Measurements from ENCODE around the gene PACSIN2.
"Not testable (repeated sequence)": the region's sequence is repeated elsewhere in the genome, so short reads cannot be mapped to it uniquely, and the experiment has no call there.

Gene PACSIN2

GRCh38 chr22:42951093-42951710 lies 63.7 kb downstream of the PACSIN2 start:
- in situ Hi-C loops (cut with MboI; ENCODE audit: low sequenced_read_pairs) = no loop called here

DNA sequence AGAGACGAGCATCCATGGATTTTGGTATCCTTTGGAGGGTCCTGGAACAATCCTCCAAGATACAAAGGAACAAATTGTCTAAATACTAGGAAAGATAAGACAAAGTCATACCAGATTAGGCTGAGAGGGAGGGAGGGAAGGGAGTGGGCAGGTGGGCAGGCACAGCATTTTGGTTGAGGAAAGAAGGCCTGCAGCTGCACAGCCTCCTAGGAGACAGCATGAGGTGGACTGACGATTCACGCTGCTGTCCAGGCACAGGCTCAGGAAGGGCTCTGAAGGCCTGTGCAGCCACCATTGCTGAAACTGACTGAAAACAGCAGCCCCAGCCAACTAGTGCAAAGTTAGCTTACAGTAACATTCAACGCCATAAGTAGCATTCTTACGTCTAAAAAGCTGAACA lies 64.7 kb downstream of the PACSIN2 start:
- in situ Hi-C loops (cut with MboI; ENCODE audit: low sequenced_read_pairs) = no loop called here

GRCh38 chr22:42949159-42949558 lies 65.8 kb downstream of the PACSIN2 start:
- in situ Hi-C loops (cut with MboI; ENCODE audit: low sequenced_read_pairs) = no loop called here

GRCh38 chr22:42948294-42948693 lies 66.7 kb downstream of the PACSIN2 start:
- in situ Hi-C loops (cut with MboI; ENCODE audit: low sequenced_read_pairs) = no loop called here

DNA sequence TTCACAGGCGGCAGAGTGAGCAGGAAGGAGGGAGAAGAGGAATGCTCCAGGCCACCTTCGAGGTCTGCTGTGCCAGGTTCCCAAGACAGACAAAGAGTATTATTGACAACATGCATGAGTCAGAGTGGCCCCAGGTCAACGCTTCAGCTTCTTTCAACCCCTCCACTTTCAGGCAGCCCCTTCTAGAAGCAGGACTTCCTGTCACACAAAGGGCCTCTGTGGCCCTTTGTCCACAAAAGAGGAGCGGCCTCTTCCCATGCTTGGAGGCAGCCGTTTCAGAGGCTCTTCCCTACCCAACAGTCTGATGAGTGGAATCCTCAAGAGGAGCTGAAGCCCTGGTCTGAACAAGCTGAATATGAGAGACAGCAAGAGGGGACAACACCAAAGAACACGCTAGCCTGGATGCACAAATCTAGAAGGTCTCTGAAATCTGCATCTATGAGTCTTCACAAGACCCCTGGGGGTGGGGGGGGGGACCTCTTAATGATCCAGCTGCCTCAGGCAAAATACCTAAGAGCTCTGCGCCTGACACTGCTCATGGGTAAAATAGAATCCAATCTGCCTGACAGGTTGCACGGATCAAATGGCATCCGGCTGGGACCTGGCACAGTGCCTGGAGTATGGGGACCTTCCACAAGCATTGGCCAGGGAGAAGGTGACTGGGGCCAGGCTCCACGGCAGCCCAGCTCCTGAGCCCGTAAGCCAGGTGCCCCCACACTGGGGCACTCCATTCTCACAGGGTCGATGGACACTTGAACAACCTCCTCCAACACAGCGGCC lies 67.5 kb downstream of the PACSIN2 start:
- in situ Hi-C loops (cut with MboI; ENCODE audit: low sequenced_read_pairs) = no loop called here

DNA sequence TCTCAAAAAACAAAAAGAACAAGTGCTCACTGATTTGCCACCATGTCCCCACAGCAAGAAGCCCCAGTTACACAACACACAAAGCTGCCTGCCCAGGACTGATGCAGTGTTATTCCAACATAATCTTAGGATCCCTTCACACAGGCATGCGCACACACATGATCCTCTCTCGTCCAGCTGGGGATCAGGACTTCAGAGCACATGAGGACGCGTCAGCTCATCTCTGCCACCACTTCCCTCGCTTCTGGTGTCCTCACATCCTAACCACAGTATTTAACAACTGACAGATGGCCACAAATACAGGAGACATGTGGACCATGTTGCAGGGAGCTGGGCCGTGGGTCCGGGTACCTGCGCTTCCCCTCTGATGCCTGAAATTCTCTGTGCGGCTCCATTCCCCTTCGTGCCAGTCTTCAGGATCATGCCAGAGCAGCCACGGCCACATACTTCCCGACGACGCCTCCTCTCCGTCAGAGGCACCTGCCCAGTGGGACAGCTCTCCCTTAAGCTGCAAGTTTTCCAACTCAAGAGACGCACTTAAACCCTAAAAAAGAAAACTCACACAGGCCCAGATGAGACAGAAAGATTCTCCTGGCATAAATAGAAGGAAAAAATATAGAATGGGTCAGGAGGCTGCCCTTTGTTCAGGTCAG lies 68.3 kb downstream of the PACSIN2 start:
- in situ Hi-C loops (cut with MboI; ENCODE audit: low sequenced_read_pairs) = no loop called here

- in situ Hi-C loops (cut with MboI; ENCODE audit: low sequenced_read_pairs) = no loop called here
Observed at GRCh38 chr22:42945736-42946135, 69.2 kb downstream of the PACSIN2 start.

- in situ Hi-C loops (cut with MboI; ENCODE audit: low sequenced_read_pairs) = no loop called here
Observed at GRCh38 chr22:42945027-42945426, 69.9 kb downstream of the PACSIN2 start.

DNA sequence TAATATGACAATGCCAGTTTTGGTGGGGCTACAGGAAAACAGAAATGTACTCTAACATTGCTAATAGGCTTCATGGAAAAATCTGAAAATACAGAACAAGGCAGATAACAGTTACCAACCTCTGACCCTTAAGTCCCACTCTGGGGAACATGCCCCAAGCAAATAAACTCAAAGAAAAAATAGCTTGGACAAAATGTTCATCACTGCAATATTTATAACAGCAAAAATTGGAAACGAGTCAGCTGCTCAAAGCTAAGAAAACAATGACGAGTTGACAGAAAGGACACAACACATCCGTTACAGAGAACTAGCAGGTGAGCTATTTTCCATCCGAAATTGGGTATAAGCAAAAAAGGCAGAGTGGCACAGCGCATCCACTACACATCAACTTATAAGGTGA lies 70.5 kb downstream of the PACSIN2 start:
- in situ Hi-C loops (cut with MboI; ENCODE audit: low sequenced_read_pairs) = no loop called here

DNA sequence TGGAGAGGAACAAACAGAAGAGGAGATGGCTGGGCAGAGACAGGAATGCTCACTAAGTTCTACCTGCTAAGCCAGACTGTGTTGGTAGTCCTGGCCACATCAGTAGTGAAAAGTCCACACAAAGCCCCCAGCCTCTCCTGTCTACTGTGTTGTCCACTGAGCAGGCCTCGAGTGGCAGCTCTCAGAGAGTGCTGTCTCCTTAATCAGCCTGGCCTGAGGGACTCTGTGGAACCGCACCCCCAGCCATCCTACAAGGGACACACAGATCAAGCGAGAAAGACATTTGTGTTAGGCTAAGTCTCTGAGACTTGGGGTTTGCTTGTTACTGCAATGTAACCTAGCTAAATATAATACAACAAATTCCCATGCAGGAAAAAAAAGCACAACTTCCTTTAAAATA lies 71.0 kb downstream of the PACSIN2 start:
- in situ Hi-C loops (cut with MboI; ENCODE audit: low sequenced_read_pairs) = no loop called here

DNA sequence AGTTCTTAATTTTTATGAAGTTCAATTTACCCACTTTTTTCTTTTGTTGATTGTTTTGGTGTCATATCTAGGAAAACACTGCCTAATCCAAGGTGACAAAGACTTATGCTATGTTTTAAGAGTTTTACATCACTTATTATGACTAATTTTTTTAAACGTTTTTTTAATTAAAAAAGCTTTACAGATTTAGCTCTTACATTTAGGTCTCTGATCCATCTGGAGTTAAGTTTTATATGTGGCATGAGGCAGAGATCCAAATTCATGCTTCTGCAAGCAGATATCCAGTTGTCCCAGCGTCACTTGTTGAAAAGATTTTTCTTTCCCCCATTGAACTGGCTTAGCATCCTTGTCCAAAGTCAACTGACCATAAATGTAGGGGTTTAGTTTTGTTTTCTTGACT lies 72.6 kb downstream of the PACSIN2 start:
- in situ Hi-C loops (cut with MboI; ENCODE audit: low sequenced_read_pairs) = no loop called here

DNA sequence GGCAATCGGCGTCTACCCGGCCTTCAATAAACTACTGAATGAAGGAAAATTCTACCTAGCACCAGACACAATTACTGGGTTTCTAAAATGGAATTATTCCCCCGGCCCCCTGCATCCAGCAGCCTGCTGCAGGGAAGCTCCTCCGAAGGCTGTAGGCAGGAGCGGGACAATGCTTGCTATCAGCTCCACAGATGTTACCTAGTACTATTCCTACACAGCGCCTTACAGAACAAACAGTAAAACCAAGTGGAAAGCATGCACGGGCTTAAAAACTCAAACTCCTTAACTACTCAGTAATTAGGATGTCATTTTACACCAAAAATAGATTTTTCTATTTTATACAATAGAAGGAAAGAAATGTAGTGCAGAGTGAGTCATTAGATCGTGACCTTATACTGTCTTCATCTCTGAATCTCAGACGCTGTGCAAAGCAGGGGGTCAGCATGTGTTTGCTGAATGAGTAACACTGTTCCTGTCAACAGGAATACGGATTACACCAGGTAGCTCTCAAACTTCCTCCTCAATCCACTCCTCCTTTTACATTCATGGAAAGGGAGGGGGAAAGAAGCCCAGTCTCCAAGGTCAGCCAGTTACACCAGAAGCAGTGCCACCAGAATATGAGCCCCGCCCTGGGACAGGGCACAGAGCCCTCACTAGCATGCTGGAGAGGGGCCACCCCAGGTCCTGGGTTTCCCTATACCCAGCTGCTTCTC lies 74.9 kb downstream of the PACSIN2 start:
- in situ Hi-C loops (cut with MboI; ENCODE audit: low sequenced_read_pairs) = no loop called here

DNA sequence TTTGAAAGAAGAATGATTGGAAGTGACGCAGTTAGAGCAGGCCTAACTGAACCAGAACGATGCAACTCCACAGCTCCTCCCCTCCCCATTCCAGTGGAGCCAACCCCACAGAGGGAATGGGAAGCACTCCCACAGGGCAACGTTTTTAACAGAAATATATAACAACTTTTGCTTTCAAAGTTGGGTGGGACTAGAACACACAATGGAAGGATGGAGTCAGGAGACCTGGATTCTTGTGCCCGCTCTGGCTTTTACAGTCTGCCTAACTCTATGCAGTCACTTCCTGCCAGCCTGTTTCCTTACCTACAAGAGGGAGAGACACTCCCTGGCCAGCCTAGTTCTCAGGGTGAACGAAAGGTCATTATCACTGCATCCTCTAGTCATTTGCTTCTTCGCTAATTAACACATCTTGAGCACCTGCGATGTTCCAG lies 75.5 kb downstream of the PACSIN2 start:
- in situ Hi-C loops (cut with MboI; ENCODE audit: low sequenced_read_pairs) = no loop called here

DNA sequence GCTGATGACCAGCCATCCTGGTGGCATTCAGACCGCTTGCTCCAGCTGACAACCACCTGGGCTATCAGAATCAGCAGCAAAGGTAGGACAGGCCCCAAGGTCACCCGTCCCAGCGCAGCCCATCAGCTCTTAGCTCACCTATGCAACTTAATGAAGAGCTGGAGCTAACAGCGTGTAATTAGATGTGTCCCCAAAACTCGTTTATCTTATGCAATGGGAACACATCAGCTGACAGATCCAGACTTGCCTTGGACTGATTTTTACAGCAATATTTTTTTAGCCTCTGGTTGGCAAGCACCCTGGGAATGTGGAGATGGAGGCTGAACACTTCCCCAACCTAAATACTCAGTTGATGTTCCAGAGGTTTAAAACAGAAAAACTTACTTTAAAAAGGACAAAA lies 76.0 kb downstream of the PACSIN2 start:
- in situ Hi-C loops (cut with MboI; ENCODE audit: low sequenced_read_pairs) = no loop called here

DNA sequence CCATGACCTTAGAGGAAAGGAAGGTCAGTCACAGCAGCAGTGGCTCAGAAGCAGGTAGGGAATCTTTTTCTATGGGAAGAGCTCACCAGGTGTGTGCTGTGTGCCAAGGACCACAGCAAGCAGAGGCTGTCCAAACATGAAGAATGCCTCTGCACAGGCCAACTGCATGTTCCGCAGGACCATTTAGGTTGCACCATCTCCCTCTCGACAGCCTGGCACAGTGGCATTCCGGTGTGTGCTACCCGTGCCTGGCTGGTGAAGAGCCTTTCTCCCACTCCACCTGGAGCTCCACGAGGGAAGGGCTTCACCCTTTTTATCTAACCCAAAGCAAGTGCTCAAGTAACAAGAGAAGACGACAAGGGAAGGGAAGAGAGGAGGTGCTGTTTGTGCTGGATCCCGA lies 76.5 kb downstream of the PACSIN2 start:
- in situ Hi-C loops (cut with MboI; ENCODE audit: low sequenced_read_pairs) = no loop called here

GRCh38 chr22:42937164-42937843 lies 77.6 kb downstream of the PACSIN2 start:
- in situ Hi-C loops (cut with MboI; ENCODE audit: low sequenced_read_pairs) = no loop called here

DNA sequence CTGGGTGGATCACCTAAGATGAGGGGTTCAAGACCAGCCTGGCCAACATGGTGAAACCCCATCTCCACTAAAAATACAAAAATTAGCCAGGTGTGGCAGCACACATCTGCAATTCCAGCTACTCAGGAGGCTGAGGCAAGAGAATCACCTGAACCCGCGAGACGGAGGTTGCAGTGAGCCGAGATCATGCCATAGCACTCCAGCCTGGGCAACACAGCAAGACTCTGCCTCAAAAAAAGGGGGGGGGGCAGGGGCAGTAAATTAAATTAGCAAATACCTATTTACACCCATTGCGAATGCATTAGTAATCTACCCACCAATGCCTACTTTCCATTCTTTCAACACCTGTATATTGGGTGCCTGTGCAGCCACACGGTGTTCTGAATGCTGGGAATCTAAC lies 78.3 kb downstream of the PACSIN2 start:
- in situ Hi-C loops (cut with MboI; ENCODE audit: low sequenced_read_pairs) = not testable (repeated sequence)

DNA sequence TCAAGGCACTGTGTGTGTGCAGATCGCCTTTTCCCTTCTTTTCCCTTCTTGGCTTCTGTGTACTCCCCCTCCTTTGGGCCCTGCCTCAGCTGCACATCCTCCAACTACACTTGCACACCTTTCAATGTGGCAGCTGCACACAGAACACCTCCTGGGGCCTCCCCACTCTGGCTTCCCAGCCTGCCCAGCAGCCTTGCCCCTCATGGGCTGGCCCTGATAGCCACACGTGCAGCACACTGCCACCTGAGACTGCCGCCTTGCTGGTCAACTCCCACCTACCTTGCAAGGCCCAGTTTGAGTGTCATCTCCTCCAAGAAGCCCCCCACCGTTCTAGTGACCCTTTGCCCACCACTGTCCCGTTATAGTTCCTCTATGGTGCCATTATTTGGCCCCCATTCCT lies 80.6 kb downstream of the PACSIN2 start:
- in situ Hi-C loops (cut with MboI; ENCODE audit: low sequenced_read_pairs) = no loop called here

GRCh38 chr22:42933485-42934091 lies 81.4 kb downstream of the PACSIN2 start:
- in situ Hi-C loops (cut with MboI; ENCODE audit: low sequenced_read_pairs) = no loop called here

DNA sequence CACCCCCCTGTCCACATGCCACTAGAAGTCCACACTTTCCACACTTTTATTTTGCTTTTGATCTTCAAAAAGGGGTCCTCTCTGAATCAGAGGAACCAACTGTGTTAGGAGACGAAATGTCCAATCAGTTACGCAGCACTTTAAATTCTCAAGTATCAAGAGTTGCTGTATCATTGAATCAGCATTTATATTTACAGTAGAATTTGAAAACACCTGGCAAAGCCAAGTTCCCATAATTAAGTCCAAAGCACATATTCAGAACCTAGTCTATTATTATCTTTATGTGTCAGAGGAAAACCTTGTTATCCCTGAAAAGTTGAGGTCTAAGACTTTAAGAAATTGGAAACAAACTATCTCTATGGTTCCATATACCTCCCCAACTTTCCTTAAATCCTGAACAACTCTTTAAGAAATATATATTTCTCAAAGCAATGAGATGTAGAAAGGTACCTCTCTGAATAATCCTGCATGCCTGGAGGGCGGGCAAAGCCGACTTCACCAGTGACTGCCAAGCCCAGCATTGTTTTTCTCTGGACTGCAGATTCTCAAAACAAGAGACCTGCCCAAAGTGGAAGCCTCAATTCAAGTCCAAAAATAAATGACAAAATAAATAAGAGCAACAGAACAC lies 82.0 kb downstream of the PACSIN2 start:
- in situ Hi-C loops (cut with MboI; ENCODE audit: low sequenced_read_pairs) = no loop called here
